Activated T-helper 17 cell treated with anti-CD3 and anti-CD28 coated beads, Interleukin-2, amount 50 U/mL, for 72 hours (primary cell): ENCODE results near the gene ZG16B. TPM values are rescaled to one million over a fixed set of nuclear protein-coding genes. Genes with fewer than 3 reads are reported as not detected.

Experiments used
- ATAC-seq: fragments of 150-1000 bp; cut with Tn5 transposase; replicated peaks from 2 replicates; pipeline ENCODE4 v1.10.0; 2021; ENCODE audit warnings: mild to moderate bottlenecking, moderate library complexity
- H3K27ac Mint-ChIP-seq: one replicate; pipeline ENCODE4 v1.8.0; 2022; ENCODE audit warnings: mixed read lengths
- H3K27me3 Mint-ChIP-seq: one replicate; pipeline ENCODE4 v1.8.0; 2022; ENCODE audit warnings: mixed read lengths
- H3K36me3 Mint-ChIP-seq: one replicate; pipeline ENCODE4 v1.8.0; 2022; ENCODE audit warnings: low read depth, mild to moderate bottlenecking, mixed read lengths
- H3K4me1 Mint-ChIP-seq: one replicate; pipeline ENCODE4 v1.8.0; 2022; ENCODE audit warnings: mixed read lengths
- H3K4me3 Mint-ChIP-seq: one replicate; pipeline ENCODE4 v1.8.0; 2022; ENCODE audit warnings: mild to moderate bottlenecking, mixed read lengths
- H3K9me3 Mint-ChIP-seq: one replicate; pipeline ENCODE4 v1.8.0; 2022; ENCODE audit warnings: mixed read lengths
- total RNA-seq, 2 donors: library from RNA; stranded (reverse); gene quantifications; one replicate each; pipeline ENCODE4 v1.2.3, GENCODE V29; 2022

The ZG16B gene
- total RNA-seq, 2 donors from 2014 or later, result 4.0 to 5.7 TPM

DNA sequence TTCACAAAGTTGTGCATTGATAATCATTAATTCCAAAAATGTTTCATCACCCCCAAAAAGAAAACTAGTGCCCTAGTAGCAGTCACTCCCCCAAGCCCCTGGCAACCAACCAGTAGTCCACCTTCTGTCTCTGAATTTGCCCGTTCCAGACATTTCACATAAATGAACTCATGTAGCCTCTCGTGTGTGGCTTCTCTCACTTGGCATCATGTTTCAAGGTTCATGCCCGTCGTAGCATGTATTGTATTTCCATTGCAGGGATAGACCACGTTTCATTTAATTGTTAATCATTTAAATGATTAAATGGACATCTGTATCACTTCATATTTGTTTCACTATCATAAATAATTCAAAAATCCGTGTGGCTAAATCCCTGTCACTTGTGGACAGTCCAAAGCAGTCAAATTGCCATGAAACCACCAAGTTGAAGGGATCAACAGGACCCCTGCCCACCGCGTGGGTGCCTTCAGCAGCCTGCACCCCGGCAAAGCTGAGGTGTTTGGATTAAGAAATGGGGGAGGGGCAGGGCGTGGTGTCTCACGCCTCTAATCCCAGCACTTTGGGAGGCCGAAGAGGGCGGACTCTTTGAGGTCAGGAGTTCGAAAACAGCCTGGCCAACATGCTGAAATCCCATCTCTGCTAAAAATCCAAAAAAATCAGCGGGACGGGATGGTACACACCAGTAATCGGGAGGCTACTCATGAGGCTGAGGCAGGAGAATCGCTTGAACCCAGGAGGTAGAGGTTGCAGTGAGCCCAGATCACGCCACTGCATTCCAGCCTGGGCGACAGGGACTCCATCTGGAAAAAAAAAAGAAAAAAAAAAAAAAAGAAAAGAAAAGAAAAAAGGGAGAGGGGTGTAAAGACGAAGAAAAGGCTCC lies 44.2 kb downstream of the ZG16B start:
- H3K4me1 Mint-ChIP-seq, result no peaks in the 10 kb centered on the region

DNA sequence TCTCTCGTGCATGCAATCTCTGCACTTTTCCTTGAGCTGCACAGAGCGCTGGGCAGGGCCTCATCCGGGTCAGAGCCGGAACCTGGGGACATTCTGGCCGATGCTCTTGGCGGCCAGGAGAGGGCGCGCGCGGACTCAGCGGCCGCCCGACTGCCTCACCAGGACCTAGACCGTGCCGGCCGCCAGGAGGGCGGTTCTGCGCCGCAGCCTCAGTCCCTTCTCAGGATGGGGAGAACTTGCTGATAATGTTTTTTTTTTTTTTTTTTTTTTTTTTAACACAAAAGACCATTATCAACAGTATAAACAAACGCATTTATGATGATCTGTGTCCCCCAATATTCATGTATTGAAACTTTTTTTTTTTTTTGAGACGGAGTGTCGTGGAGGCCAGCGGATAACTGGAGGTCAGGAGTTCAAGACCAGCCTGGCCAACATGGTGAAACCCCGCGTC lies 44.8 kb downstream of the ZG16B start:
- H3K27ac Mint-ChIP-seq, result no peak overlapping the region

More for the DNA sequence above, 44.2 kb downstream of the ZG16B start:
- no peaks in the 10 kb centered on the region for H3K27me3 Mint-ChIP-seq
- H3K36me3 Mint-ChIP-seq, result no peaks in the 10 kb centered on the region
- H3K4me3 Mint-ChIP-seq, result no peak overlapping the region
- ATAC-seq, result no peak
- H3K27ac Mint-ChIP-seq, result no peak overlapping the region
- H3K9me3 Mint-ChIP-seq, result no peaks in the 10 kb centered on the region

DNA sequence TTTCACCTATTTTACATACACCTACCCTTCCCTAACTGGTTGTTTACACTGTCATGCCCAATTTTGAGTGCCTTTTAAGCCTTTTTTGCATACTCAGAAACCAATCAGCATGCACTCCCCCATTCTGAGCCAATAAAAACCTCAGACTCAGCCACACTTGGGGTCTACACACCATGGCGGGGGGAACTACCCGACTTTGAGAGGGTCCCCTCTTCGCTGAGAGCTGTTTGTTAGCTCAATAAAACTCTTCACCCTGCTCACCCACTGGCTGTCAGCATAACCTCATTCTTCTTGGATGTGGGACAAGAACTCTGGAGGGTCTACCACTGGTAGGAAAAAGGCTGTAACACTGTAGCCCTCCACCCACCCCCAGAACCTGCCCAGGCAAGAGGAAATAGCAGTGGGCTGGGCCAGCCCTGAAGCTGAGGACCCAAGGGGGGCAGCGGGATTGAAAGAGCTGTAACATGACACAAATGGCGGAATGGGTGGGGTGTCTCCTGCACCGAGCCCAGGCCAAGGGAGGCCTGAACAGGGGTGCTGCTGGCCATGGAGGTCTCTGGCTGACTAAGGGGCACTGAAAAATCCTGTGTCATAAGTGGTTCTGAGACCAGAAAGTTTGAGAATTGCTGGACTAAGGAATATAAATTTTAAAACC lies 49.9 kb downstream of the ZG16B start:
- Mint-ChIP-seq H3K9me3 (no peaks in the 10 kb centered on the region), H3K4me3 (no peak overlapping the region), H3K27ac (no peak overlapping the region), H3K27me3 (no peaks in the 10 kb centered on the region), H3K36me3 (no peaks in the 10 kb centered on the region), H3K4me1 (peaks cover 5% of the 10 kb centered on the region)
- no peak for ATAC-seq

More for the DNA sequence above, 44.8 kb downstream of the ZG16B start:
- no peaks in the 10 kb centered on the region for H3K9me3 Mint-ChIP-seq
- H3K27me3 Mint-ChIP-seq, result no peaks in the 10 kb centered on the region
- H3K4me1 Mint-ChIP-seq, result no peaks in the 10 kb centered on the region
- H3K4me3 Mint-ChIP-seq, result no peak overlapping the region
- no peaks in the 10 kb centered on the region for H3K36me3 Mint-ChIP-seq
- peak; percentile 100 for ATAC-seq

Other genes with a start within 250 kb of the ZG16B start
- 10 to 100 TPM; 42.2 to 79.1 TPM for gene KCTD5, start 147.8 kb upstream of the ZG16B start, total RNA-seq
- 1 to 10 TPM; 2.2 to 2.9 TPM for gene PRSS27, start 110.1 kb upstream of the ZG16B start, total RNA-seq
- gene SRRM2, start 77.7 kb upstream of the ZG16B start, total RNA-seq, result 100 to 1,000 TPM; 553 to 810 TPM
- gene ELOB, start 53.0 kb upstream of the ZG16B start, total RNA-seq, result 100 to 1,000 TPM; 160 to 280 TPM
- not detected for gene PRSS33, start 42.7 kb upstream of the ZG16B start, total RNA-seq
- gene PRSS41, start 31.8 kb upstream of the ZG16B start, total RNA-seq, result not detected
- gene PRSS21, start 13.1 kb upstream of the ZG16B start, total RNA-seq, result 1 to 10 TPM; 1.2 to 4.8 TPM
- gene PRSS22, start 27.9 kb downstream of the ZG16B start, total RNA-seq, result 1 to 10 TPM in 1 of 2 donors, not detected in 1; 1.9 TPM
- 10 to 100 TPM; 13.5 to 14.6 TPM for gene FLYWCH2, start 52.9 kb downstream of the ZG16B start, total RNA-seq
- gene FLYWCH1, start 81.6 kb downstream of the ZG16B start, total RNA-seq, result 10 to 100 TPM; 52.4 to 61.1 TPM
- gene KREMEN2, start 134.0 kb downstream of the ZG16B start, total RNA-seq, result not detected
- gene PAQR4, start 139.0 kb downstream of the ZG16B start, total RNA-seq, result 10 to 100 TPM; 24.4 to 41.4 TPM
- gene PKMYT1, start 150.1 kb downstream of the ZG16B start, total RNA-seq, result 100 to 1,000 TPM in 1 of 2 donors, 10 to 100 TPM in 1; 97.7 to 154 TPM
- under 1 TPM in 1 of 2 donors, not detected in 1; 0.15 TPM for gene CLDN9, start 182.6 kb downstream of the ZG16B start, total RNA-seq
- not detected for gene CLDN6, start 187.9 kb downstream of the ZG16B start, total RNA-seq
- gene TNFRSF12A, start 190.1 kb downstream of the ZG16B start, total RNA-seq, result 10 to 100 TPM in 1 of 2 donors, 1 to 10 TPM in 1; 9.7 to 11.9 TPM
- 10 to 100 TPM; 28.2 to 46.0 TPM for gene HCFC1R1, start 193.6 kb downstream of the ZG16B start, total RNA-seq
- 10 to 100 TPM; 49.8 to 68.1 TPM for gene THOC6, start 193.7 kb downstream of the ZG16B start, total RNA-seq
- gene BICDL2, start 206.6 kb downstream of the ZG16B start, total RNA-seq, result 10 to 100 TPM in 1 of 2 donors, 1 to 10 TPM in 1; 1.1 to 12.1 TPM
- gene MMP25, start 216.3 kb downstream of the ZG16B start, total RNA-seq, result 1 to 10 TPM; 5.9 to 7.1 TPM
- 1,000 to 10,000 TPM; 3,603 to 3,666 TPM for gene IL32, start 235.3 kb downstream of the ZG16B start, total RNA-seq